SW 1271 (cell line): ENCODE results near the gene ZNF672.

ENCODE experiments used
- DNase-seq, 2 experiments: peaks; one replicate each; lab custom pipeline; 2025; lab: John Stamatoyannopoulos, UW

ZNF672 gene

DNA sequence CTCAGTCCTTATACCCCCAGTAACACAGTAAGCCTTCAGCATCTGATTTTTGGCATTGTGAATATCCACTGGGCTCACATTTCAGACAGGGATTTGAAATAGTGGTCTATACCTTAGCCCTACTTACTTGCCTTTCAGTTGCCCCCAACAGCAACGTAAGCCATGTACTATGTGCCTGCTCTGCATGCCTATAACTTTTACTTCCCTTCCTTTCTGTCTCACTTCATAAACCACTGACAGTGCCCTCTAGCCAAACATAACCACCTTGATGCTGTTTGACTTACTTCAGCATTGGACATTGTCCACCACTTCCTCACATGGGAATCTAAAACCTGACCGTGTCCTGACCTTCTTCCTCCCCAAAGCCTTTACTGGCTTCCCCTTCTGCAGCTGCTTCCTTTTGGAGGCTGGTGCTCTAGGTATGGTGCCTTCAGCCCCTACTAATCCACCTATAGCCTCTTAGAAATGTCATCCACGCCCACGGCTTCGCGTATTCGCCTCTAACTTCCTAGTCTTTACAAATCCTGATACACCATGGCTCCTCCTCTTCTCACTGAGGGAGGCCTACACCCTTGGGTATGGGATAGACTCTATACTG, 3.6 kb upstream of the ZNF672 start:
- no peak for DNase-seq

- DNase-seq, result no peak
These were observed 811 bp upstream of the ZNF672 start for GRCh38 chr1:248837045-248837780.

DNA sequence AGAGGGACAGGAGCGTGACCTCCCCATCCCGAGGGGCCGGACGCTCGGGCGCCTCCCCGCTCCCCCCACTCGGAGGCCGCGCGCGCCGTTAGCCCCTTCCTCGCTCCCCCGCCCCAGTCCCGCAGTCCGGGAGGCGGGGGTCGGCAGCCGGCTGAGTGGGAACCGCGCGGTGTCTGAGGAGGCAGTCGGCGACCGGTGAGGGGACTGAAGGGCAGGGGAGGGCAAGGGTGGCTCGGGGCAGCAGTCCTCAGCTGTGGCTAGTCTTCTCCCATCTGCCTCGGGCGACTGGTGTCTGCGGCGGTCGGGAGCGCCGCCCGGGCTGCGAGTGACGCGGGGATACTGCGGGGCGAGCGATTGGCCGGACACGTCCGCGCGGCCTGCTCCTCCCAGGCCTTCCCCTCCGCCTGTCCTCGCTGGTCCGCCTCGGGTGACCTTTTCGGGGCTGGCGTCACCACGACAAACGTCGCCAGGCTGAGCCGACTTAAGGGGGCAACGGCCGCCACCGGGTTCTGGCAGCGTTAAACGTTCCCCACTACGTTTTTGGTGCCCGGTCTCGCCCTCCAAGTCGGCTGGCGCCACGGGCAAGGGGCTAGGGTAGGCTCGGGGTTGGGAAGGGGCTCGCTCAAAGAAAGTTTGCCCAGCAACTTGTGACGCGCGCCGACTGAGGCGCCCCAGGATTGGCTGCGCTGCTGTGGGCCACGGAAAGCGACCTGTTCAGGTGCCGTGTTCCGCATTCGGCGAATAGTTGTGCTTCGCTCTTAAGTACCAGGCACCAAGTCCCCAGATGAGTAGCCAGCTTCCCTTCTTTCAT, 538 bp downstream of the ZNF672 start:
- DNase-seq, result peak; percentile 81 to 93

- no peak for DNase-seq
These were observed 1.1 kb downstream of the ZNF672 start for GRCh38 chr1:248839168-248839555.

- DNase-seq, result no peak
These were observed 2.9 kb downstream of the ZNF672 start for GRCh38 chr1:248840946-248841345.

DNA sequence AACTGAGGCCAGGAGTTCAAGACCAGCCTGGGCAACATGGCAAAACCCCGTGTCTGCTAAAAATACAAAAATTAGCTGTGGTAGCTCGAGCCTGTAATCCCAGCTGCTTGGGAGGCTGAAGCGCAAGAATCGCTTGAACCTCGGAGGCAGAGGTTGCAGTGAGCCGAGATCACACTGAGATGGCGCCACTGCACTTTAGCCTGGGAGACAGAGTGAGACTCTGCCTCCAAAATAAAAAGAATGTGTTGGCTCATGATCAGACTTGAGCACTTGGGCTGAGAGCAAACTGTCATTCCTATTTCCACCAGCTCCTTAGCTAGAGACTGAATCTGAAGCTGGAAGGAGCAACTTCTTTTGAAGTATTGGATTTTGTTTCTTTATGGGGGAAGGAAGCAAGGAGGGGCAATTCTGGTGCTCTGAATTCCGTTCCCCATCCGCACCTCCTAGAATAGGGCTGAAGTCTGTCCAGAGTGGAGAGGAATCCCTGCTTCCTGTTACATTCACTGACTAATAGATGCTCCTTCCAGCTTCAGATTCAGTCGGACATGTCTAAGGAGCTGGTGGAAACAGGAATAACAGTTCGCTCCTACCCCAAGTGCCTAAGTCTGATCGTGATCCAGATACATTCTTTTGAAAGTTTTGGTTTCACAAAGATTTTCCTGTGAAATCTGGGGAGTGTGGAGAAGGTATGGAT, 3.8 kb downstream of the ZNF672 start:
- peak in 1 of 2 experiments; percentile 39 for DNase-seq

DNA sequence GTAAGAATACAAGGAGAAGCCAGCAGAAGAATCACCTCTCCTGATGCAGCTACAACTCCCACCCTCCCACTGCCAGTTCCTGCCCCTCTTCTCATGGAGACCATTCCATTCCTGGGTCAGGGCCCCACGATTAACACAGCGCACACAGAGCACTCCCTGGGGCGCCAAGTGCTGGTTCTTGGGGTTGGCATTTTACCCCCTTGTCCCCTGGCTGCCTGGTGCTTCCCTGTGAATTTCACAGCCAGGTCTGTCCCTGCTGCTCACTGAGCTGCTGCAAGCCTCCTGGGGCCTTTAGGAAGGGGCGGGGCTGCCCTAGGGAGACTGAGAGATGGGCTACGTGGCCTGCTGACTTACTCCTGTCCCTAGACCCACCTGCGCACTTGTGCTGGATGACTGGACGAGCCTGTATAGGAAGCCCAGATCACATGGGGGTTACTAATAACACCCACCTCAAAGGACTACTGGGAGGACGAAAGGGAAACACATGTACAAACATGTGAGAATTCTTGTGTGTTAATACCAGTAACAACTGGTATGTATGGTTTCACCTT, 4.8 kb downstream of the ZNF672 start:
- no peak for DNase-seq

- no peak for DNase-seq
These were observed 5.7 kb downstream of the ZNF672 start for GRCh38 chr1:248843687-248844086.

- DNase-seq, result no peak
These were observed 6.5 kb downstream of the ZNF672 start for GRCh38 chr1:248844526-248844925.

- DNase-seq, result no peak
These were observed 9.3 kb downstream of the ZNF672 start for GRCh38 chr1:248847181-248847955.

DNA sequence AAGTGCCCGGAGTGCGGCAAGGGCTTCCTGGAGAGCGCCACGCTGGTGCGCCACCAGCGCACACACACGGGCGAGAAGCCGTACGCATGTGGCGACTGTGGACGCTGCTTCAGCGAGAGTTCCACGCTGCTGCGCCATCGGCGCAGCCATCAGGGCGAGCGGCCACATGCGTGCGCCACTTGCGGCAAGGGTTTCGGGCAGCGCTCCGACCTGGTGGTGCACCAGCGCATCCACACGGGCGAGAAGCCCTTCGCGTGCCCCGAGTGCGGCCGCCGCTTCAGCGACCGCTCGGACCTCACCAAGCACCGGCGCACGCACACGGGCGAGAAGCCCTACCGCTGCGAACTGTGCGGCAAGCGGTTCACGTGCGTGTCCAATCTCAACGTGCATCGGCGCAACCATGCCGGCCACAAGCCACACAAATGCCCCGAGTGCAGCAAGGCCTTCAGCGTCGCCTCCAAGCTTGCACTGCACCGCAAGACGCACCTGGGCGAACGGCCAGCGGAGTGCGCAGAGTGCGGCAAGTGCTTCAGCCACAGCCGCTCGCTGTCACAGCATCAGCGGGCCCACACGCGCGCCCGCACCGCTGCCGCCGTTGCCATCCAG, 10.0 kb downstream of the ZNF672 start:
- DNase-seq, result no peak

GRCh38 chr1:248848602-248849001, 10.6 kb downstream of the ZNF672 start:
- no peak for DNase-seq

DNA sequence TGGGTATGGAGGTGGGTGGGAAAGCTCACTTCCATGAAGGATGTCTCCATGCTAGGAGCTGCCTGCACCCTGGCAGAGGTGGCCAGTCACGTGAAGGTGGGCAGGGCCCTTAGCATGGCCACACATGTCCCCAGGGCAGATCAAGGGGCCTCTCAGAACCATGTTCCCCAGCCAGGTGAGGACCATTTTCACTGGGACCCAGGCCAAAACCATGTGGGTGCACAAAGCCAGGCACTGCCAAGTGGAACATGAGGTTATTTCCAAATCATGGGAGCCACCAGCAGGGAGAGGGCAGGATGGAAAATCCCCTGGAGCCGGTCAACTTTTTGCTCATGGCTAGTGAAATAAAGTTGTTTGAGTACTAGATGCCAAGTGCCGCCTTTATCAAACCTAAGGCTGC, 11.1 kb downstream of the ZNF672 start:
- DNase-seq, result no peak

GRCh38 chr1:248849637-248850036, 11.6 kb downstream of the ZNF672 start:
- no peak for DNase-seq

GRCh38 chr1:248850124-248850523, 12.1 kb downstream of the ZNF672 start:
- DNase-seq, result no peak

DNA sequence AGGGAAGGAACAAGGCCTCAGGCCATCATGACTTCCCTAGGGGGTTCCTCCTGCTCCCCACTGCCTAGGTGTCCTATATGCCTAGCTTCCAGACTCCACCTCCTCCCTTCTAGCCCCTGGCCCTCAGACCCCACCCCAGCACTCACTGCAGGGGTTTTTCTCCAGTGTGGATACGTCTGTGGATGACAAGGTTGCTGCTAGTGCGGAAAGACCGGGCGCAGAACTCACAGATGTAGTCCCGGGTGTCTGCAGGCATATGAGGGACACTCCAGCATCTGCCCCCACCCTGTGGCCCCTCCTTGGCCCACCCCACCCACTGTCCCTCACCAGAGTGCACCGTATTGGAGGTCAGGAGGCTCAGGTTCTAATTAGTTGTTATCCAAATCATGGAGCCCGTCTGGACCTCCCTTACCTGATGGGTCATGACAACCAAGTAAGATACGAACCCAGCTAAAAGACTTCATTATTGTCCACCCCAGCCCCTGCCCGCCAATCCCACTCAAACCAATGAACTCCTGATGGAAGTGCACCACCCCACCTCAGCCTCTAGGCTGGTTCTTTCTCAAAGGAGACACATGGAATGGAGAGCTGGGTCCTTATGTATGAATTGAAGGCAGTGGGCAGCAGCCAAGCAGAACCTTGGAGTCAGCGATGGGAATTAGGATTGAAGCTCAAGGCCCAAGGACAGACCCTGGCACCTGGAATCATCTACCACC, 12.7 kb downstream of the ZNF672 start:
- DNase-seq, result no peak

DNA sequence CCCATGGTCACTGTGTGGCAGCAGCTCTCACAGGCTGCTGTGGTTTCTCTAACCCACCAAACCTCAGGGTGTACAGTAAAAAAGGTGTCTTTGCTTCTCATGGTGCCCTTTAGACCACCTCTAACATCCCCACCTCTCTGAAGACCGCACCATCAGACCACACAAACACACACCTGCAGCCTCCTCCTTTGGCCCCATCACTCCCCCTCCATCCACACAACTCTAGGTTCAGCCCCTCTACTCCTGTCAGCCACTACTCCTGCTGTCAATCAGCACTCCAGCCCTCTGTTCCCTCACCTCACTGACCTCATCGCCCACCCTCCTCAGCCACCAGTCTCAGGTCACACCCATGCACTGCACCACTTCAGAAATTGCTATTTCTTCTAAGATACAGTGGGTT, 13.4 kb downstream of the ZNF672 start:
- no peak for DNase-seq

DNA sequence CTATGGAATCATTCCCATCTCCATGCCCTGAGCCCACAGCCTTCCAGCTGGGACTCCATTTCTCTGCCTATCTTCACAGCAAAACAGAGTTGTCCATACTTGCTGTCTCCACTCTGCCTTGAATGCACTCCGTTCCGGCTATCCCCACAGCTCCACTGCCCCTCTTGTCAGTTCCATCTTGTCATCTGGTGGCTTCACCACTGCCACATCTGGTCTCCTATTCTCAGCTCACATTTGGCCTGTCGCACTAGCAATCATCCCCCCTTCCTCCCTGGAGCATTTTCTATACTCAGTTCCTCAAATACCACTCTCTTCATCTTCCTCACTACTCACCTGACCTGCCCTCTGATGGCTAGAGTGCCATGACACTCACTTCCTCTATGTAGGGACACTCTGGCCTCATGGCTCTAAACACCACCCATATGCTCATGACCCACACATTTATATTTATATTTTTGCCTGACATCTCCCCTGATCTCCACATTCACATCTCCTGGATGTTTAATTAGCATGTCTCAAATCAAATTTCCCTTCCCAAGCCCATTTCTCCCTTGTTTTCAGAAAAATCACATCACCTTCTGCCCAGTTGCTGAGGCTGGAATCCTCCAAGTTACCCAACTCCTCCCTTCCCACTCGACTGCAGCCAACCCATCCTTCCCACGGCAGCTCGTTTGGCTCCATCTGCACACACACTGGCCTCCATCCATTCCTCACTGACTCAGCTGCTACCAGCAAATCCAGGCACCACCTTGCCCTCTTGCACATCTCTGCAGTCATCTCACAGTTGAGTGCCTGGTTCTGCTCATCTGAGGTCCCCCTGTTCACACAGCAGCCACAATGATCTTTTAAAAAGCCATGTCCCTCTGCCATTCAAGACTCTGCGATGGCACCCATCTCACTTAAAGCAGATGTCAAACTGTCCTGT, 14.7 kb downstream of the ZNF672 start:
- no peak for DNase-seq
